ENCODE data around the gene PKIG. TPM values are rescaled to one million over a fixed set of nuclear protein-coding genes. Genes with fewer than 3 reads are reported as not detected.
"Not testable (repeated sequence)": the region's sequence is repeated elsewhere in the genome, so short reads cannot be mapped to it uniquely, and the experiment has no call there.

The PKIG gene
- total RNA-seq, 2 donors from 2014 or later: 125 to 186 TPM

GRCh38 chr20:44650771-44651433 lies 68.5 kb downstream of the PKIG start:
- H3K4me1 ChIP-seq (ENCODE audit: control insufficient read depth in 1 of 2, low read depth in 2 of 2): peaks cover 4 to 12% of the 10 kb centered on the region in 2 donors
- TF ChIP-seq, protein P1, sequence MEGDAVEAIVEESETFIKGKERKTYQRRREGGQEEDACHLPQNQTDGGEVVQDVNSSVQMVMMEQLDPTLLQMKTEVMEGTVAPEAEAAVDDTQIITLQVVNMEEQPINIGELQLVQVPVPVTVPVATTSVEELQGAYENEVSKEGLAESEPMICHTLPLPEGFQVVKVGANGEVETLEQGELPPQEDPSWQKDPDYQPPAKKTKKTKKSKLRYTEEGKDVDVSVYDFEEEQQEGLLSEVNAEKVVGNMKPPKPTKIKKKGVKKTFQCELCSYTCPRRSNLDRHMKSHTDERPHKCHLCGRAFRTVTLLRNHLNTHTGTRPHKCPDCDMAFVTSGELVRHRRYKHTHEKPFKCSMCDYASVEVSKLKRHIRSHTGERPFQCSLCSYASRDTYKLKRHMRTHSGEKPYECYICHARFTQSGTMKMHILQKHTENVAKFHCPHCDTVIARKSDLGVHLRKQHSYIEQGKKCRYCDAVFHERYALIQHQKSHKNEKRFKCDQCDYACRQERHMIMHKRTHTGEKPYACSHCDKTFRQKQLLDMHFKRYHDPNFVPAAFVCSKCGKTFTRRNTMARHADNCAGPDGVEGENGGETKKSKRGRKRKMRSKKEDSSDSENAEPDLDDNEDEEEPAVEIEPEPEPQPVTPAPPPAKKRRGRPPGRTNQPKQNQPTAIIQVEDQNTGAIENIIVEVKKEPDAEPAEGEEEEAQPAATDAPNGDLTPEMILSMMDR (IDR thresholded peaks at IDR 0.05): no peak
- no peaks in the 10 kb centered on the region for H3K36me3 ChIP-seq
- peak overlapping the region; percentile 94 for H3K4me3 ChIP-seq
- no peaks in the 10 kb centered on the region for H3K9me3 ChIP-seq
- ATAC-seq (ENCODE audit: insufficient number of reproducible peaks, low FRiP score, low read depth): no peak
- H3K27ac ChIP-seq: peak overlapping the region in 1 of 2 donors; percentile 65
- H3K27me3 ChIP-seq (replicated peaks; ENCODE audit: insufficient read depth): no peaks in the 10 kb centered on the region
- DNase-seq (ENCODE audit: low spot score): no peak

GRCh38 chr20:44651434-44651683 lies 69.0 kb downstream of the PKIG start:
- Histone ChIP-seq H3K9me3 (no peaks in the 10 kb centered on the region), H3K4me1 (ENCODE audit: control insufficient read depth in 1 of 2, low read depth in 2 of 2) (peaks cover 4 to 12% of the 10 kb centered on the region in 2 donors), H3K4me3 (peak overlapping the region; percentile 94), H3K27me3 (replicated peaks; ENCODE audit: insufficient read depth) (no peaks in the 10 kb centered on the region), H3K27ac (peak overlapping the region in 1 of 2 donors; percentile 65), H3K36me3 (no peaks in the 10 kb centered on the region)
- TF ChIP-seq, protein P1 (IDR thresholded peaks at IDR 0.05): no peak
- no peak for DNase-seq (ENCODE audit: low spot score)
- no peak for ATAC-seq (ENCODE audit: insufficient number of reproducible peaks, low FRiP score, low read depth)

DNA sequence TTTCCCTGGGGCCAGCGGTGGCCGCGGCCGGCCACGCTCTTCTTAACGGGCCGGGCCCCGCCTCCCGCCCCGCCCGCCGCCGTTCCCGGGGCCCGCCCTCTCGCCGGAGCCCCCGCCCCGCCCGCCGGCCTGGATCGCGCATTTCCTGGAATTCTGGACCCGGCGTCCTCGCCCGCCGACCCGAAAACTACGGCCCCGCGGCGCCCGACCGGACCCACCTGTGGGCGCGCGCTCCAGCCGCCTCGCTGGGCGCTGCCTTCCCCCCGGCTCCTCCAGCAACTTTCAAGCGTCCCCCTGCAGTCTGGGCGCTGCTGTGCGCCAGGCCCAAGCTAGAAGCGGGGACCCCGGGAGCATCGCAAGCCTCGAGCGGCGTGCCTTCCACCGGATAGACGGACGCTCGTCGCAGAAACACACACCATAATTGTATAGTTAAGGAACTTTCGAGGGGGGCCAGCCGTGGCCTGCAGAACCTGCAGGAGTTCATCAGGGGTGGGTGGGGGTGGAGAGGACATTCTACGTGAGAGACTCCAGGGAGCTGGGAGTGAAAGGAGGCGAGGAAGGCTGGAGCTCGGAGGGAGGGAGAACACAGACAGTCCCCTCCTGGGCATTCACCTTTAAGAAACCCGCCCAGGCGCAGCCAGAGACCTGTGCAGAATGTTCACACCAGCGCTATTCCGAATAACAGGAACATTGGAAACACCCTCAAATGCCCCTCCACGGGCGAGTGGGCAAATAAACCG lies 69.5 kb downstream of the PKIG start, which contains the start of gene ADA:
Gene ADA (minus strand): TSS at position 16 of the 740 bp plus-strand sequence. CDS start 92 bp downstream, outside the sequence.
- Histone ChIP-seq H3K27ac (peak within 1 kb of the TSS; percentile 51 to 65), H3K9me3 (no peaks in the 10 kb centered on the region), H3K36me3 (no peaks in the 10 kb centered on the region), H3K27me3 (replicated peaks; ENCODE audit: insufficient read depth) (no peaks in the 10 kb centered on the region), H3K4me1 (ENCODE audit: control insufficient read depth in 1 of 2, low read depth in 2 of 2) (peaks cover 4 to 12% of the 10 kb centered on the region in 2 donors), H3K4me3 (peak within 1 kb of the TSS; percentile 94)
- ATAC-seq (ENCODE audit: insufficient number of reproducible peaks, low FRiP score, low read depth) (peak; percentile 64), DNase-seq (ENCODE audit: low spot score) (no peak)
- TF ChIP-seq, protein P1 (IDR thresholded peaks at IDR 0.05): no peak

- no peak for DNase-seq (ENCODE audit: low spot score)
- Histone ChIP-seq H3K9me3 (no peaks in the 10 kb centered on the region), H3K4me1 (ENCODE audit: control insufficient read depth in 1 of 2, low read depth in 2 of 2) (peaks cover 4 to 12% of the 10 kb centered on the region in 2 donors), H3K27me3 (replicated peaks; ENCODE audit: insufficient read depth) (no peaks in the 10 kb centered on the region), H3K36me3 (no peaks in the 10 kb centered on the region), H3K27ac (no peak overlapping the region), H3K4me3 (no peak overlapping the region)
- TF ChIP-seq, protein P1 (IDR thresholded peaks at IDR 0.05): no peak
- no peak for ATAC-seq (ENCODE audit: insufficient number of reproducible peaks, low FRiP score, low read depth)
These were observed 71.2 kb downstream of the PKIG start for GRCh38 chr20:44653546-44653945.

DNA sequence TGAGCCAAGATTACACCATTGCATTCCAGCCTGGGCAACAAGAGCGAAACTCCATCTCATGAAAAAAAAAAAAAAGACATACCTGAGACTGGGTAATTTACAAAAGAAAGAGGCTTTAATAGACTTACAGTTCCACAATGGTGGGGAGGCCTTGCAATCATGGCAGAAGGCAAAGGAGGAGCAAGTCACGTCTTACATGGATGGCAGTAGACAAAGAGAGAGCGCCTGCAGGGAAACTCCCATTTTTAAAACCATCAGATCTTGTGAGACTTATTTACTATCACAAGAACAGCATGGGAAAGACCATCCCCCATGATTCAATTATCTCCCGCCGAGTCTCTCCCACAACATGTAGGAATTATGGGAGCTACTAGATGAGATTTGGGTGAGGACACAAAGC lies 71.8 kb downstream of the PKIG start:
- not testable (repeated sequence) for H3K36me3 ChIP-seq; ATAC-seq (ENCODE audit: insufficient number of reproducible peaks, low FRiP score, low read depth); DNase-seq (ENCODE audit: low spot score); H3K9me3 ChIP-seq; H3K27ac ChIP-seq; H3K4me3 ChIP-seq; H3K27me3 ChIP-seq (replicated peaks; ENCODE audit: insufficient read depth)
- H3K4me1 ChIP-seq (ENCODE audit: control insufficient read depth in 1 of 2, low read depth in 2 of 2): peaks cover 4 to 12% of the 10 kb centered on the region in 2 donors

Data from thoracic aorta (tissue), 2 donors.